ENCODE measurements around the gene MRPS15. TPM values are rescaled to one million over a fixed set of nuclear protein-coding genes. Genes with fewer than 3 reads are reported as not detected.
"Not testable (repeated sequence)": the region's sequence is repeated elsewhere in the genome, so short reads cannot be mapped to it uniquely, and the experiment has no call there.

MRPS15 gene
- total RNA-seq (2022) (95.6 and 101 TPM in 2 replicates), Bru-seq, nascent RNA (percentile 77 among the genes with signal in this experiment), BruChase-seq, experiment 1, labeled RNA remaining after a 6-hour chase (percentile 84 among the genes with signal in this experiment), BruChase-seq, experiment 2, labeled RNA remaining after a 2-hour chase (percentile 77 among the genes with signal in this experiment)
- long read RNA-seq, transcript MRPS15-201 (8 exons, 1,006 nt): major isoform, 158 of 169 reads
- long read RNA-seq, partial matches to known transcripts: 1 of 169 reads
- long read RNA-seq, other reads (novel, unspliced or antisense): 9 of 169 reads

DNA sequence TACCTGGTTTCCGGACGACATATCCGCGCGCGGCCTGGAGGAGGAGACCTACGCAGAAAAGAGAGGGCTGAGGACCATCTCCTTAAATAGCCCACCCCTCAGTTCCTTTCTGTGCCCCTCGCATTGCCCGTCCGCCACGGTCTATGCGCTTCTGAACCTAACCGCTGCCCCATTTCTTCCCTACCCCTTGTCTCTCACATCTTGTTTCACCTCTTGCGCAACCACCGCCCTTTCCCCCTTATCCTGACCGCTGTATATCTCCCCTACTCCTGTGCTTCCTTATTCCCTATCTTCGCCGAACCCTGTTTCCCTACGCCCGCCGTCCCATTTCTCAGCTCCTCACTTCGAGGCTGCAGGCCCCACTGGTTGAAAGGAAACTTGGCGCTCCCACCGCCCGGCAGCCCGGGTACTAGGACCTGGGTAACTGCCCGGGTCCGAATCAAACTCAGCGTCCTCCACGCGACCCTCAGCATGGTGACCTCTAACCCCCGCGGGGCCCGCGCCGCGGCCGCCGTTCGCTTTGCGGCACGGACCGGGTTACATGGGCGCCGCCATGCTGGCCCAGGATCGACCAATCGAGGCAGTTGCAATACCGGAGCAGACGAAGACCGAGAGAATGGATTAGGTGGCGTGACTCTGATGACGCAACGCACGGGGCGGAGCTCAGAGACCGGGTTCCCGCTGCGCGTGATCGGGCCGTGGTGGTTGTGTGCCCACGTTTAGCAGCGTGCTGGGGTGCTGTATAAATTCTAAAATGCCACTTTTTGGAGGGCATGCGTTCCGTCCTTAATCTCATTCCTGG lies at the start of gene MRPS15:
Gene MRPS15, minus strand, starts transcription at position 582 of the 802 bp plus-strand sequence. Its CDS starts 109 bp downstream, at position 473.
- CTCF ChIA-PET: interaction anchor here (0.5 to 1.5 kb wide), 3 partner anchors 9 to 995 kb away, joined by 3 to 4 read pairs (median 4); no protein-coding TSS in a partner anchor
- no peaks in the 10 kb centered on the region for H3K9me3 Mint-ChIP-seq (ENCODE audit: unreplicated experiment)
- H3K36me3 Mint-ChIP-seq (ENCODE audit: insufficient read depth, unreplicated experiment): peaks cover 14% of the 10 kb centered on the region
- peaks cover 15% of the 10 kb centered on the region for H3K4me1 Mint-ChIP-seq (ENCODE audit: insufficient read depth, unreplicated experiment)
- POLR2A ChIA-PET: interaction anchor here (0.6 to 2.4 kb wide), 19 partner anchors 9 to 1598 kb away, joined by 3 to 47 read pairs (median 4); partner anchors contain the start of genes OSCP1, TRAPPC3 and UTP11
- H3K27me3 Mint-ChIP-seq (ENCODE audit: insufficient read depth, unreplicated experiment): no peaks in the 10 kb centered on the region
- no TSS peak for BruUV-seq (replicated peaks)
- H3K4me3 Mint-ChIP-seq (ENCODE audit: unreplicated experiment): peak within 1 kb of the TSS; percentile 99
- H3K27ac Mint-ChIP-seq (ENCODE audit: low read depth, unreplicated experiment): peak within 1 kb of the TSS; percentile 97
- DNase-seq (ENCODE audit: unreplicated experiment): peak; percentile 95
- TF ChIP-seq, protein P1, sequence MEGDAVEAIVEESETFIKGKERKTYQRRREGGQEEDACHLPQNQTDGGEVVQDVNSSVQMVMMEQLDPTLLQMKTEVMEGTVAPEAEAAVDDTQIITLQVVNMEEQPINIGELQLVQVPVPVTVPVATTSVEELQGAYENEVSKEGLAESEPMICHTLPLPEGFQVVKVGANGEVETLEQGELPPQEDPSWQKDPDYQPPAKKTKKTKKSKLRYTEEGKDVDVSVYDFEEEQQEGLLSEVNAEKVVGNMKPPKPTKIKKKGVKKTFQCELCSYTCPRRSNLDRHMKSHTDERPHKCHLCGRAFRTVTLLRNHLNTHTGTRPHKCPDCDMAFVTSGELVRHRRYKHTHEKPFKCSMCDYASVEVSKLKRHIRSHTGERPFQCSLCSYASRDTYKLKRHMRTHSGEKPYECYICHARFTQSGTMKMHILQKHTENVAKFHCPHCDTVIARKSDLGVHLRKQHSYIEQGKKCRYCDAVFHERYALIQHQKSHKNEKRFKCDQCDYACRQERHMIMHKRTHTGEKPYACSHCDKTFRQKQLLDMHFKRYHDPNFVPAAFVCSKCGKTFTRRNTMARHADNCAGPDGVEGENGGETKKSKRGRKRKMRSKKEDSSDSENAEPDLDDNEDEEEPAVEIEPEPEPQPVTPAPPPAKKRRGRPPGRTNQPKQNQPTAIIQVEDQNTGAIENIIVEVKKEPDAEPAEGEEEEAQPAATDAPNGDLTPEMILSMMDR (IDR thresholded peaks at IDR 0.05; ENCODE audit: unreplicated experiment): no peak
- intact Hi-C loops (cut with micrococcal nuclease): no loop called here

DNA sequence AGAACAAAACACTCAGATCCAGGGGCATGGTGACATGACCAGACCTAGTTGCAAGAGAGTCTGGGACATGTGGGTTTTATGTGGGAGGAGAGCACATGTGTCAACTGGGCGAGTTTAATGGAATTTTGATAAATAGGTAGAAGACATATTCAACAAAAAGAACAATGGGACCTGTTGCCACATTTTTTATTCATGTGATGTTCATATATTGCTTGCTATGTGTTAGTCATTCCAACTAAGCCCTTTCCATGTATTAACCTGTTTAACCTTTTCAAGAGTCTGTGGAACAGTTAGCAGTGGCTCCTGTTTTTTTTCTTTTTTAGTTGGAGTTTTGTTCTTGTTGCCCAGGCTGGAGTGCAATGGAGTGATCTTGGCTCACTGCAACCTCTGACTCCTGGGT lies 48.7 kb upstream of the MRPS15 start:
- Mint-ChIP-seq H3K27ac (ENCODE audit: low read depth, unreplicated experiment) (no peak overlapping the region), H3K36me3 (ENCODE audit: insufficient read depth, unreplicated experiment) (no peaks in the 10 kb centered on the region)
- no TSS peak for BruUV-seq (replicated peaks)

DNA sequence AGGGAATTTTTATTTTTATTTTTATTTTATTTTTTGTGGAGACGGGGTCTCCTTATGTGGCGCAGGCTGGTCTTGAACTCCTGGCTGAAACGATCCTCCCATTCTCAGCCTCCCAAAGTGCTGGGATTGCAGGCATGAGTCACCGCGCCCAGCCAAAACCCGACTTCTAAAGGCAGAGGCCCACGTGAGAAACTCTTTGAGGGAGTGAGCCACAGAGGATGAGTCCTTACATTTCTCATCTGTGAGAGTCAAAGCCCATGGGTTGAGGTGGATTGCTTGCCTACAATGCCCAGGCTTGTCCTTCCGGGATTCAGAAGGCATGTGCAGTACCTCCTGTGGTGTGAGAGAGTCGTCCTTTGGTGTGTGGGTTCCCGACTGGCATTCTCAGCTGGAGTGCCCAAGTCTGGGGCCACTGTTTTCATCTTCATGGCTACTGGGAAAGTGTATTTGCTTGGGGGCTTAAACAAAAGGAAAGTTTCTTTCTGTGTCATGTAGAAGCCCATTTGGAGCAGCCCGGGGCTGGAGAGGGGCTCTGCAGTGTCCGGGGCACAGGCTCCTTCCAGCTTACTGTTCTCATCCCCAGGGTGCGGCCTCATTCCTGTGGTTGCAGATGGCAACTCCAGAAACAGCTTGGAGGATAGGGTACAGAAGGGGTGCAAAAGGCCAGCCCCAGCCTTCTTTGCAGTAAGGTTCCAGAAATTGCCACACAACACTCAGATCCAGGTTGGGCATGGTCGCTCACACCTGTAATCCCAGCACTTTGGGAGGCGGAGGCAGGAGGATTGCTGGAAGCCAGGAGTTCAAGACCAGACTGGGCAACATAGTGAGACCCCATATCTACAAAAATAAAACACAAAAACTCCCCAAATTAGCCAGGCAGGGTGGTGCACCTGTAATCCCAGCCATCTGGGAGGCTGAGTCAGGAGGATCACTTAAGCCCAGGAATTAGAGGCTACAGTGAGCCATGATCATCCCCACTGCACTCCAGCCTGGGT lies 47.9 kb upstream of the MRPS15 start:
- peak overlapping the region; percentile 51 for H3K27ac Mint-ChIP-seq (ENCODE audit: low read depth, unreplicated experiment)
- no TSS peak for BruUV-seq (replicated peaks)

More for the DNA sequence above, 48.7 kb upstream of the MRPS15 start:
- H3K4me3 Mint-ChIP-seq (ENCODE audit: unreplicated experiment): no peak overlapping the region
- CTCF ChIA-PET: interaction anchor here (1.1 to 5.6 kb wide), 2 partner anchors 811 to 923 kb away, joined by 6 to 46 read pairs; no protein-coding TSS in a partner anchor
- POLR2A ChIA-PET: no interaction called here
- DNase-seq (ENCODE audit: unreplicated experiment): peak; percentile 4
- H3K4me1 Mint-ChIP-seq (ENCODE audit: insufficient read depth, unreplicated experiment): peaks cover 7% of the 10 kb centered on the region
- H3K27me3 Mint-ChIP-seq (ENCODE audit: insufficient read depth, unreplicated experiment): no peaks in the 10 kb centered on the region
- TF ChIP-seq, protein P1 (IDR thresholded peaks at IDR 0.05; ENCODE audit: unreplicated experiment): no peak
- H3K9me3 Mint-ChIP-seq (ENCODE audit: unreplicated experiment): no peaks in the 10 kb centered on the region
- intact Hi-C loops (cut with micrococcal nuclease): no loop called here

DNA sequence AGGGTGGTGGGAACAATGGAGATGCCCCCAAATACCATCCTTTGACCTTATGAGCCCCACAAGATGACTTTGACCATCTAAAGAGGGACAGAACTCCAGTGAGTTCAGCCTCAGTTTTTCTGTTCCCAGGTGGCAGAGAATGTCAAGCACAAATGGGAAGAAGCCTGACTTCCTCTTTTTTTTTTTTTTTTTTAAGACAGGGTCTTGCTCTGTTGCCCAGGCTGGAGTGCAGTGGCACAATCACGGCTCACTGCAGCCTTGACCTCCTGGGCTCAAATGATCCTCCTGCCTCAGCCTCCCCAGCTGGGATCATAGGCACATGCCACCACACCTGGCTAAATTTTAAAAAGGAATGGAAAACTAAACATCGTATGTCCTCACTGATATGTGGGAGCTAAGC lies 47.0 kb upstream of the MRPS15 start:
- H3K4me1 Mint-ChIP-seq (ENCODE audit: insufficient read depth, unreplicated experiment); POLR2A ChIA-PET; H3K4me3 Mint-ChIP-seq (ENCODE audit: unreplicated experiment); H3K9me3 Mint-ChIP-seq (ENCODE audit: unreplicated experiment); H3K27me3 Mint-ChIP-seq (ENCODE audit: insufficient read depth, unreplicated experiment); BruUV-seq (replicated peaks); H3K27ac Mint-ChIP-seq (ENCODE audit: low read depth, unreplicated experiment); intact Hi-C loops (cut with micrococcal nuclease); DNase-seq (ENCODE audit: unreplicated experiment); CTCF ChIA-PET; H3K36me3 Mint-ChIP-seq (ENCODE audit: insufficient read depth, unreplicated experiment): not testable (repeated sequence)

More for the DNA sequence above, 47.9 kb upstream of the MRPS15 start:
- peak; percentile 56 for DNase-seq (ENCODE audit: unreplicated experiment)
- ChIA-PET POLR2A (interaction anchor here (0.8 kb wide), 1 partner anchor 1003 kb away, joined by 3 read pairs; the partner anchor contains the start of gene MEAF6), CTCF (interaction anchor here (1.1 kb wide), 1 partner anchor 812 kb away, joined by 6 read pairs; no protein-coding TSS in a partner anchor)
- peaks cover 7% of the 10 kb centered on the region for H3K4me1 Mint-ChIP-seq (ENCODE audit: insufficient read depth, unreplicated experiment)
- TF ChIP-seq, protein P1 (IDR thresholded peaks at IDR 0.05; ENCODE audit: unreplicated experiment): no peak
- intact Hi-C loops (cut with micrococcal nuclease): no loop called here
- no peaks in the 10 kb centered on the region for H3K36me3 Mint-ChIP-seq (ENCODE audit: insufficient read depth, unreplicated experiment)
- no peaks in the 10 kb centered on the region for H3K9me3 Mint-ChIP-seq (ENCODE audit: unreplicated experiment)
- H3K27me3 Mint-ChIP-seq (ENCODE audit: insufficient read depth, unreplicated experiment): no peaks in the 10 kb centered on the region
- H3K4me3 Mint-ChIP-seq (ENCODE audit: unreplicated experiment): no peak overlapping the region

Measured in MCF 10A (cell line).